ENCODE measurements around the gene CARF. TPM values are rescaled to one million over a fixed set of nuclear protein-coding genes. Genes with fewer than 3 reads are reported as not detected.

Gene CARF
- total and polyA plus RNA-seq, 4 donors = 1.3 to 14.4 (median 6.7) TPM

- H3K4me1 ChIP-seq (ENCODE audit: control insufficient read depth in 1 of 2, insufficient read depth in 2 of 2, low read length in 2 of 2) = peaks cover 2 to 4% of the 10 kb centered on the region in 2 donors
- 3 to 6% methylated on average over 4 of the region's 4 CpGs for WGBS, 2 donors
- no peak overlapping the region for H3K4me3 ChIP-seq (ENCODE audit: low read length in 2 of 2)
- H3K27me3 ChIP-seq (ENCODE audit: control insufficient read depth in 1 of 2, insufficient read depth in 2 of 2, low read length in 1 of 2) = no peaks in the 10 kb centered on the region
- H3K27ac ChIP-seq (ENCODE audit: low read depth in 1 of 2, low read length in 2 of 2) = peak overlapping the region; percentile 38 to 57
- H3K9me3 ChIP-seq (ENCODE audit: control insufficient read depth, low read length) = no peaks in the 10 kb centered on the region
- intact Hi-C loops (cut with DNase I) = loop anchor here in 1 of 2 donors (2.0 kb wide), 1 partner anchor 15 kb away; no protein-coding TSS in a partner anchor
- peak; percentile 40 for ATAC-seq (ENCODE audit: low FRiP score)
- DNase-seq = no peak
- H3K36me3 ChIP-seq (ENCODE audit: control insufficient read depth in 1 of 2, insufficient read depth in 2 of 2, low read length in 1 of 2) = no peaks in the 10 kb centered on the region
Observed at GRCh38 chr2:203021991-203022390, 109.9 kb downstream of the CARF start.

GRCh38 chr2:203022751-203023150, 110.7 kb downstream of the CARF start:
- no peak overlapping the region for H3K4me3 ChIP-seq (ENCODE audit: low read length in 2 of 2)

GRCh38 chr2:203025592-203025991, 113.5 kb downstream of the CARF start:
- Histone ChIP-seq H3K27me3 (ENCODE audit: control insufficient read depth in 1 of 2, insufficient read depth in 2 of 2, low read length in 1 of 2) (no peaks in the 10 kb centered on the region), H3K9me3 (ENCODE audit: control insufficient read depth, low read length) (no peaks in the 10 kb centered on the region), H3K4me1 (ENCODE audit: control insufficient read depth in 1 of 2, insufficient read depth in 2 of 2, low read length in 2 of 2) (peaks cover 2 to 4% of the 10 kb centered on the region in 2 donors), H3K27ac (ENCODE audit: low read depth in 1 of 2, low read length in 2 of 2) (no peak overlapping the region), H3K36me3 (ENCODE audit: control insufficient read depth in 1 of 2, insufficient read depth in 2 of 2, low read length in 1 of 2) (no peaks in the 10 kb centered on the region), H3K4me3 (ENCODE audit: low read length in 2 of 2) (no peak overlapping the region)
- intact Hi-C loops (cut with DNase I) = no loop called here
- no peak for ATAC-seq (ENCODE audit: low FRiP score)
- DNase-seq = no peak

More at GRCh38 chr2:203022751-203023150, 110.7 kb downstream of the CARF start:
- no peaks in the 10 kb centered on the region for H3K9me3 ChIP-seq (ENCODE audit: control insufficient read depth, low read length)
- DNase-seq = no peak
- WGBS, 2 donors = 18 to 19% methylated on average over 1 of the region's 1 CpG
- H3K36me3 ChIP-seq (ENCODE audit: control insufficient read depth in 1 of 2, insufficient read depth in 2 of 2, low read length in 1 of 2) = no peaks in the 10 kb centered on the region
- peak; percentile 69 for ATAC-seq (ENCODE audit: low FRiP score)
- H3K27me3 ChIP-seq (ENCODE audit: control insufficient read depth in 1 of 2, insufficient read depth in 2 of 2, low read length in 1 of 2) = no peaks in the 10 kb centered on the region
- H3K4me1 ChIP-seq (ENCODE audit: control insufficient read depth in 1 of 2, insufficient read depth in 2 of 2, low read length in 2 of 2) = peaks cover 2 to 4% of the 10 kb centered on the region in 2 donors
- no peak overlapping the region for H3K27ac ChIP-seq (ENCODE audit: low read depth in 1 of 2, low read length in 2 of 2)
- intact Hi-C loops (cut with DNase I) = no loop called here

GRCh38 chr2:203030545-203030944, 118.5 kb downstream of the CARF start:
- Histone ChIP-seq H3K4me3 (ENCODE audit: low read length in 2 of 2) (no peak overlapping the region), H3K36me3 (ENCODE audit: control insufficient read depth in 1 of 2, insufficient read depth in 2 of 2, low read length in 1 of 2) (peaks cover 0 to 2% of the 10 kb centered on the region in 2 donors), H3K4me1 (ENCODE audit: control insufficient read depth in 1 of 2, insufficient read depth in 2 of 2, low read length in 2 of 2) (peaks cover 1 to 7% of the 10 kb centered on the region in 2 donors), H3K27ac (ENCODE audit: low read depth in 1 of 2, low read length in 2 of 2) (no peak overlapping the region), H3K27me3 (ENCODE audit: control insufficient read depth in 1 of 2, insufficient read depth in 2 of 2, low read length in 1 of 2) (no peaks in the 10 kb centered on the region), H3K9me3 (ENCODE audit: control insufficient read depth, low read length) (no peaks in the 10 kb centered on the region)
- 94 to 95% methylated on average over 2 of the region's 2 CpGs for WGBS, 2 donors
- DNase-seq (no peak), ATAC-seq (ENCODE audit: low FRiP score) (no peak)
- intact Hi-C loops (cut with DNase I) = no loop called here

DNA sequence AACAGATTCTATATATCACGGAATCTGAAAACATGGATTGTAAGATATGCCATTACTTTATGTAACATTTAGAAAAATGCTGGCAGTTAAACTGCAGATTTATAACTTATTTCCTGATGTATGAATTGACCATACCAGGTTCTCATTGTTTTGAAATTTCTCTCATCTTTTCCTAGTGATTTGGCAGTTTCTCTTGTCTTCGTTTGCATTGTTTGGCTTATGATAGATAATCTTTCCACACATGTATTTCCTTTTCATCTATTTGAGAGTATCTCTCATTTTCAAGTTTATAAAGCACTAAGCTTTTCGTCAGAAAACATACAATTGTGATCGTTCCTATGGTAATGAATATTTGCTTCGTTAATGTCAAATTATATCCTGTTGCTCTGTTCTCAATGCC, 118.9 kb downstream of the CARF start:
- peaks cover 0 to 2% of the 10 kb centered on the region in 2 donors for H3K36me3 ChIP-seq (ENCODE audit: control insufficient read depth in 1 of 2, insufficient read depth in 2 of 2, low read length in 1 of 2)
- H3K27ac ChIP-seq (ENCODE audit: low read depth in 1 of 2, low read length in 2 of 2) = no peak overlapping the region
- intact Hi-C loops (cut with DNase I) = no loop called here
- no peak for DNase-seq
- H3K4me1 ChIP-seq (ENCODE audit: control insufficient read depth in 1 of 2, insufficient read depth in 2 of 2, low read length in 2 of 2) = peaks cover 0 to 5% of the 10 kb centered on the region in 2 donors
- no peaks in the 10 kb centered on the region for H3K9me3 ChIP-seq (ENCODE audit: control insufficient read depth, low read length)
- 91% methylated on average over 5 of the region's 5 CpGs for WGBS, 2 donors
- H3K4me3 ChIP-seq (ENCODE audit: low read length in 2 of 2) = no peak overlapping the region
- ATAC-seq (ENCODE audit: low FRiP score) = no peak
- no peaks in the 10 kb centered on the region for H3K27me3 ChIP-seq (ENCODE audit: control insufficient read depth in 1 of 2, insufficient read depth in 2 of 2, low read length in 1 of 2)

GRCh38 chr2:203033395-203033794, 121.3 kb downstream of the CARF start:
- H3K27ac ChIP-seq (ENCODE audit: low read depth in 1 of 2, low read length in 2 of 2) = no peak overlapping the region
- H3K36me3 ChIP-seq (ENCODE audit: control insufficient read depth in 1 of 2, insufficient read depth in 2 of 2, low read length in 1 of 2) = peaks cover 0 to 2% of the 10 kb centered on the region in 2 donors
- peaks cover 0 to 5% of the 10 kb centered on the region in 2 donors for H3K4me1 ChIP-seq (ENCODE audit: control insufficient read depth in 1 of 2, insufficient read depth in 2 of 2, low read length in 2 of 2)
- H3K9me3 ChIP-seq (ENCODE audit: control insufficient read depth, low read length) = no peaks in the 10 kb centered on the region
- DNase-seq (no peak), ATAC-seq (ENCODE audit: low FRiP score) (no peak)
- H3K27me3 ChIP-seq (ENCODE audit: control insufficient read depth in 1 of 2, insufficient read depth in 2 of 2, low read length in 1 of 2) = no peaks in the 10 kb centered on the region
- intact Hi-C loops (cut with DNase I) = no loop called here
- H3K4me3 ChIP-seq (ENCODE audit: low read length in 2 of 2) = no peak overlapping the region

DNA sequence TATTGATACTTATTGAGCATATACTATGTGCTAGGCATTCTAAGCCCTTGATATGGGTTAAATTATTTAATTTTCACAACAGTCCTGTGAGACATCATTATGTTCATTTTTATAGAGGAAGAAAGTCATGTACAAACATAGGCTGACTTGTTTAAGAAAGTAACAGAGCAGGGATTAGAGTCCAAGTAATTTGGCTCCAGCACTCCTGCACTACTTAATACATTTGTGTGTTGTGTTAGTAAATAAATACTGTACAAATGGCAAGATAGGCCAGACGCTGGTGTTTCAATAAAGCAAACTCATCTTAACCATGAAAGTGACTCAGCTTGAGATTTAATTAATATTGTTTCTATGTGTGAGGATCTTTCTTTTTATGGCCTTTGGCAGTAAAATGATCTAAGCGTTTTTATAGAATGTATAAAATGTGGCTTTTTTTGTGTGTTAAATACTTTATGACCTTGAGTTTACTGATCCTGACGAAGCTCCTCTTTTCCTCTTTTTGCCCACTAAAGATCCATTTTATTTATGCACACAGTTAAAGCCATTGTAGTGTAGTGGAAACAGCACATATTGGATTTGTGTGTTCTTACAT, 123.9 kb downstream of the CARF start:
- Histone ChIP-seq H3K27me3 (ENCODE audit: control insufficient read depth in 1 of 2, insufficient read depth in 2 of 2, low read length in 1 of 2) (no peaks in the 10 kb centered on the region), H3K27ac (ENCODE audit: low read depth in 1 of 2, low read length in 2 of 2) (peak overlapping the region in 1 of 2 donors; percentile 95), H3K4me3 (ENCODE audit: low read length in 2 of 2) (peak overlapping the region in 1 of 2 donors; percentile 18), H3K9me3 (ENCODE audit: control insufficient read depth, low read length) (no peaks in the 10 kb centered on the region), H3K4me1 (ENCODE audit: control insufficient read depth in 1 of 2, insufficient read depth in 2 of 2, low read length in 2 of 2) (peaks cover 1 to 5% of the 10 kb centered on the region in 2 donors), H3K36me3 (ENCODE audit: control insufficient read depth in 1 of 2, insufficient read depth in 2 of 2, low read length in 1 of 2) (no peaks in the 10 kb centered on the region)
- DNase-seq (no peak), ATAC-seq (ENCODE audit: low FRiP score) (no peak)
- WGBS, 2 donors = 21 to 23% methylated on average over 3 of the region's 3 CpGs
- intact Hi-C loops (cut with DNase I) = loop anchor here in 1 of 2 donors (2.0 kb wide), 1 partner anchor 15 kb away; no protein-coding TSS in a partner anchor

Other genes starting within 250 kb of the CARF start
- gene ICA1L, start 40.5 kb upstream of the CARF start, total RNA-seq = 10 to 100 TPM in 1 of 2 donors, 1 to 10 TPM in 1; 7.7 to 10.3 TPM
- 1 to 10 TPM; 4.8 to 8.4 TPM for gene ICA1L, start 40.5 kb upstream of the CARF start, polyA plus RNA-seq
- gene WDR12, start 602 bp upstream of the CARF start, total RNA-seq = 10 to 100 TPM; 19.7 to 25.2 TPM
- gene WDR12, start 602 bp upstream of the CARF start, polyA plus RNA-seq = 1 to 10 TPM; 4.3 to 5.4 TPM
- gene NBEAL1, start 102.6 kb downstream of the CARF start, total RNA-seq = 100 to 1,000 TPM in 1 of 2 donors, 10 to 100 TPM in 1; 68.3 to 178 TPM
- 10 to 100 TPM; 15.0 to 15.5 TPM for gene NBEAL1, start 102.6 kb downstream of the CARF start, polyA plus RNA-seq